Pancreas (tissue), 10 donors: Measurements from ENCODE around the gene RAPGEF4. TPM values are rescaled to one million over a fixed set of nuclear protein-coding genes. Genes with fewer than 3 reads are reported as not detected.
A peak's percentile ranks its signal among the peaks of the same experiment; 100 is the strongest.
"Not testable (repeated sequence)": the region's sequence is repeated elsewhere in the genome, so short reads cannot be mapped to it uniquely, and the experiment has no call there.

Experiments
- ATAC-seq, 4 donors: fragments of 200-7000 bp; cut with Tn5 transposase; one replicate each; pipeline versions ENCODE4 v1.8.0 to v1.9.1; 2020; ENCODE audit warnings: mild to moderate bottlenecking in 4 of 4, moderate library complexity in 4 of 4
- DNase-seq, 6 donors: peaks; one replicate each; pipeline ENCODE4 v3.0.0-alpha.2; 2020
- FAIRE-seq: peaks from 2 replicates; lab custom pipeline; 2012; peaks lifted over from hg19 to GRCh38; lab: Jason Lieb, UNC
- H3K27ac ChIP-seq, 4 donors: fragments of 200-600 bp; sonication (generic); 1 replicate in 3 of 4; 2 replicates in 1 of 4; pipeline versions ENCODE4 v1.5.0 to v1.8.0; 2020
- H3K27me3 ChIP-seq, 4 donors: fragments of 200-600 bp; one replicate each; pipeline ENCODE4 v1.8.0; 2021
- H3K36me3 ChIP-seq, 3 donors: fragments of 200-600 bp; sonication (generic) in 1 of 3; one replicate each; pipeline versions ENCODE4 v1.5.0 to v1.8.0; 2020 to 2021
- H3K4me1 ChIP-seq, 3 donors: fragments of 200-600 bp; one replicate each; pipeline ENCODE4 v1.8.0; 2021
- H3K4me3 ChIP-seq, 4 donors: fragments of 200-600 bp; sonication (generic) in 2 of 4; one replicate each; pipeline versions ENCODE4 v1.5.0 to v1.8.0; 2020 to 2021
- H3K9me3 ChIP-seq, 4 donors: fragments of 200-600 bp; one replicate each; pipeline ENCODE4 v1.8.0; 2021
- WGBS, 2 donors: extraction: QIAGEN DNeasy Blood & Tissue Kit; methylation state at CpG; one replicate each; pipeline ENCODE4 v1.1.7; 2013; 5-methylcytosine and 5-hydroxymethylcytosine counted together
- intact Hi-C, 3 donors: fragments of 100-400 bp; cut with DNase I; formaldehyde crosslinking; loops; one replicate each; pipeline versions ENCODE4 v1.11.1 to v1.14.2; 2022
- polyA plus RNA-seq, 2 donors: library from polyadenylated mRNA; stranded (reverse); fragments of 200-250 nt; gene quantifications; one replicate each; pipeline ENCODE4 v1.2.3, GENCODE V29; 2013
- total RNA-seq, 6 donors: library from RNA; stranded (reverse); fragmentation: NEBNext Ultra II Directional in 4 of 6; extraction: Animal tissue kit (Norgen Biotek cat#: 25700) in 4 of 6; gene quantifications; one replicate each; pipeline versions ENCODE4 v1.2.1 to v1.2.4, GENCODE V29; 2021 to 2023
- TF ChIP-seq, protein P1 (sequence below), 4 donors: fragments of 200-600 bp; sonication (generic) in 3 of 4; IDR thresholded peaks; one replicate each; pipeline versions ENCODE4 v1.5.0 to v1.8.0; 2021; ENCODE audit warnings: antibody characterized with exemption in 4 of 4
- donor health status: healthy with polysubstance abuse.
- donor health status: DM: no; HTN: no; CAD: no; lungs with moderate emphysema.
- donor health status: DM: no; HTN: no; CAD: no.
- donor health status: control.
- donor health status: control.
- donor health status: Bipolar disorder and iron deficiency.
- donor health status: DM: yes; HTN: yes; CAD: no.
- donor health status: DM: no; HTN: no; CAD: no.
- donor health status: DM: no; HTN: no; CAD: no.
- donor health status: DM: yes; HTN: yes; CAD: no.

Gene RAPGEF4
- total and polyA plus RNA-seq, 8 donors = 2.1 to 9.0 (median 5.1) TPM

- Histone ChIP-seq H3K27ac (no peak overlapping the region), H3K27me3 (no peaks in the 10 kb centered on the region), H3K36me3 (no peaks in the 10 kb centered on the region), H3K4me3 (no peak overlapping the region), H3K4me1 (peaks cover 0 to 11% (median 8%) of the 10 kb centered on the region in 3 donors), H3K9me3 (no peaks in the 10 kb centered on the region)
- FAIRE-seq (no peak), DNase-seq (no peak), ATAC-seq (peak in 1 of 4 donors; percentile 50)
- TF ChIP-seq, protein P1, sequence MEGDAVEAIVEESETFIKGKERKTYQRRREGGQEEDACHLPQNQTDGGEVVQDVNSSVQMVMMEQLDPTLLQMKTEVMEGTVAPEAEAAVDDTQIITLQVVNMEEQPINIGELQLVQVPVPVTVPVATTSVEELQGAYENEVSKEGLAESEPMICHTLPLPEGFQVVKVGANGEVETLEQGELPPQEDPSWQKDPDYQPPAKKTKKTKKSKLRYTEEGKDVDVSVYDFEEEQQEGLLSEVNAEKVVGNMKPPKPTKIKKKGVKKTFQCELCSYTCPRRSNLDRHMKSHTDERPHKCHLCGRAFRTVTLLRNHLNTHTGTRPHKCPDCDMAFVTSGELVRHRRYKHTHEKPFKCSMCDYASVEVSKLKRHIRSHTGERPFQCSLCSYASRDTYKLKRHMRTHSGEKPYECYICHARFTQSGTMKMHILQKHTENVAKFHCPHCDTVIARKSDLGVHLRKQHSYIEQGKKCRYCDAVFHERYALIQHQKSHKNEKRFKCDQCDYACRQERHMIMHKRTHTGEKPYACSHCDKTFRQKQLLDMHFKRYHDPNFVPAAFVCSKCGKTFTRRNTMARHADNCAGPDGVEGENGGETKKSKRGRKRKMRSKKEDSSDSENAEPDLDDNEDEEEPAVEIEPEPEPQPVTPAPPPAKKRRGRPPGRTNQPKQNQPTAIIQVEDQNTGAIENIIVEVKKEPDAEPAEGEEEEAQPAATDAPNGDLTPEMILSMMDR (IDR thresholded peaks at IDR 0.05) = no peak
- intact Hi-C loops = no loop called here
- WGBS, 2 donors = 49 to 56% methylated on average over 11 of the region's 11 CpGs
These were observed 354.7 kb downstream of the RAPGEF4 start for GRCh38 chr2:173090276-173090877.

- Histone ChIP-seq H3K36me3 (no peaks in the 10 kb centered on the region), H3K4me1 (peaks cover 0 to 11% (median 8%) of the 10 kb centered on the region in 3 donors), H3K27ac (no peak overlapping the region), H3K4me3 (no peak overlapping the region), H3K9me3 (no peaks in the 10 kb centered on the region), H3K27me3 (no peaks in the 10 kb centered on the region)
- FAIRE-seq = no peak
- intact Hi-C loops = no loop called here
- peak in 2 of 4 donors; percentile 15 to 36 for ATAC-seq
- WGBS, 2 donors = 89 to 91% methylated on average over 10 of the region's 10 CpGs
- TF ChIP-seq, protein P1 (IDR thresholded peaks at IDR 0.05) = no peak
- no peak for DNase-seq
These were observed 355.5 kb downstream of the RAPGEF4 start for GRCh38 chr2:173090973-173091660.

- H3K9me3 ChIP-seq = no peaks in the 10 kb centered on the region
- H3K27me3 ChIP-seq = no peaks in the 10 kb centered on the region
- WGBS, 2 donors = 94 to 95% methylated on average over 4 of the region's 4 CpGs
- TF ChIP-seq, protein P1 (IDR thresholded peaks at IDR 0.05) = no peak
- no peak overlapping the region for H3K4me3 ChIP-seq
- H3K36me3 ChIP-seq = no peaks in the 10 kb centered on the region
- FAIRE-seq (no peak), ATAC-seq (no peak), DNase-seq (no peak)
- peaks cover 0 to 11% (median 8%) of the 10 kb centered on the region in 3 donors for H3K4me1 ChIP-seq
- intact Hi-C loops = no loop called here
- no peak overlapping the region for H3K27ac ChIP-seq
These were observed 356.3 kb downstream of the RAPGEF4 start for GRCh38 chr2:173091910-173092309.

- H3K4me1 ChIP-seq = peaks cover 0 to 9% (median 8%) of the 10 kb centered on the region in 3 donors
These were observed 357.3 kb downstream of the RAPGEF4 start for GRCh38 chr2:173092844-173093402.

GRCh38 chr2:173093617-173094016 is 358.0 kb downstream of the RAPGEF4 start:
- H3K36me3 ChIP-seq, H3K4me1 ChIP-seq, ATAC-seq, H3K9me3 ChIP-seq, H3K4me3 ChIP-seq, H3K27ac ChIP-seq, FAIRE-seq, H3K27me3 ChIP-seq, intact Hi-C loops, DNase-seq: not testable (repeated sequence)
- 84 to 85% methylated on average over 2 of the region's 2 CpGs for WGBS, 2 donors

More at GRCh38 chr2:173092844-173093402, 357.3 kb downstream of the RAPGEF4 start:
- Histone ChIP-seq H3K27ac (no peak overlapping the region), H3K4me3 (no peak overlapping the region), H3K36me3 (no peaks in the 10 kb centered on the region), H3K27me3 (no peaks in the 10 kb centered on the region), H3K9me3 (no peaks in the 10 kb centered on the region)
- TF ChIP-seq, protein P1 (IDR thresholded peaks at IDR 0.05) = no peak
- FAIRE-seq = no peak
- no peak for DNase-seq
- intact Hi-C loops = no loop called here
- no peak for ATAC-seq
- WGBS, 2 donors = 53 to 62% methylated on average over 3 of the region's 3 CpGs
